Choroid plexus epithelial cell (primary cell): ENCODE results near the gene ADA.
"Not testable (repeated sequence)": the region's sequence is repeated elsewhere in the genome, so short reads cannot be mapped to it uniquely, and the experiment has no call there.

Source experiments
- DNase-seq: peaks from one replicate; pipeline ENCODE4 v3.0.0-alpha.2; 2010; ENCODE audit warnings: low read depth
- H3K4me3 ChIP-seq: 2 replicates; pipeline ENCODE4 v1.5.1; 2011; ENCODE audit warnings: low read depth, mild to moderate bottlenecking, control low read depth, low read length, moderate library complexity
- TF ChIP-seq, protein P1 (sequence below): conservative IDR thresholded peaks from 2 replicates; pipeline ENCODE4 v1.5.1; 2011; ENCODE audit warnings: low read depth, mild to moderate bottlenecking, control low read depth, inconsistent platforms, low read length, moderate library complexity

The ADA gene

DNA sequence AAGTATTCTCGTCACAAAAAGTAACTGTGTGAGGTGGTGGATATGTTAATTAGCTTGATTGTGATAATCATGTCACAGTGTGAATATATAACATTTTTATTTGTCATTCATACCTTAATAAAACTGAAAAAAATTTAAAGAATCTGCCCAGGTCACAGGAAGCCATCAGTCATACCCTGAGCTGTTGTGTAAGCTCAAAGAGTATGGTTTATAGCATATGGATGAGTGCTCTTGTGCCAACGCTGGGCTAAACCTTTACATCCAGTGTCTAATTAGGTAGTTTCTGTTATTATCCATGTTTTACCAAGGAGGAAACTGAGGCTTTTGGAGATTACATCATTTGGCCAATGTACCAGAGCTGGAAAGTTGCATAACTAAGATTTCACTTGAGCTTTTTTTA is 57.7 kb downstream of the ADA start:
- TF ChIP-seq, protein P1, sequence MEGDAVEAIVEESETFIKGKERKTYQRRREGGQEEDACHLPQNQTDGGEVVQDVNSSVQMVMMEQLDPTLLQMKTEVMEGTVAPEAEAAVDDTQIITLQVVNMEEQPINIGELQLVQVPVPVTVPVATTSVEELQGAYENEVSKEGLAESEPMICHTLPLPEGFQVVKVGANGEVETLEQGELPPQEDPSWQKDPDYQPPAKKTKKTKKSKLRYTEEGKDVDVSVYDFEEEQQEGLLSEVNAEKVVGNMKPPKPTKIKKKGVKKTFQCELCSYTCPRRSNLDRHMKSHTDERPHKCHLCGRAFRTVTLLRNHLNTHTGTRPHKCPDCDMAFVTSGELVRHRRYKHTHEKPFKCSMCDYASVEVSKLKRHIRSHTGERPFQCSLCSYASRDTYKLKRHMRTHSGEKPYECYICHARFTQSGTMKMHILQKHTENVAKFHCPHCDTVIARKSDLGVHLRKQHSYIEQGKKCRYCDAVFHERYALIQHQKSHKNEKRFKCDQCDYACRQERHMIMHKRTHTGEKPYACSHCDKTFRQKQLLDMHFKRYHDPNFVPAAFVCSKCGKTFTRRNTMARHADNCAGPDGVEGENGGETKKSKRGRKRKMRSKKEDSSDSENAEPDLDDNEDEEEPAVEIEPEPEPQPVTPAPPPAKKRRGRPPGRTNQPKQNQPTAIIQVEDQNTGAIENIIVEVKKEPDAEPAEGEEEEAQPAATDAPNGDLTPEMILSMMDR, result no peak
- no peak overlapping the region for H3K4me3 ChIP-seq
- DNase-seq, result no peak

DNA sequence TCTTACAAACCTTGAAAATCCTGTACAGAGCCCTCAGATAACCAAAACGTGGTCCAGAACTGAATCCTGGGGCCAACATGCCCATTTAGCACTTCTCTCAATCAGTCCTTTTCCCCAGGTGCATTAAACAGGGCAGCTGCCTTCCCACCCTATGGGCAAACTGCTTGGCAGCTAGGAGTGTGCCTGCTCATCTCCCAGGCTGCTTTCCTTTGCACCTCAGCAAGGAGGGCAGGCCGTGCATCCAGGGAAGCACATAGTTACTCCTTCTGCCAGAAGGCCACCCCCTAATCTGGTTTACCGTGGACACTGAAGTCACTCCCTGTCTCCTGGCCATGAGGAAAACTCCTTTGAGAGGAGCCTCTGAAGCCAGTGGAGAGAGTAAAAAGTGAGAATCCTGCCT is 59.1 kb downstream of the ADA start:
- DNase-seq, result no peak
- TF ChIP-seq, protein P1, result no peak
- H3K4me3 ChIP-seq, result no peak overlapping the region

DNA sequence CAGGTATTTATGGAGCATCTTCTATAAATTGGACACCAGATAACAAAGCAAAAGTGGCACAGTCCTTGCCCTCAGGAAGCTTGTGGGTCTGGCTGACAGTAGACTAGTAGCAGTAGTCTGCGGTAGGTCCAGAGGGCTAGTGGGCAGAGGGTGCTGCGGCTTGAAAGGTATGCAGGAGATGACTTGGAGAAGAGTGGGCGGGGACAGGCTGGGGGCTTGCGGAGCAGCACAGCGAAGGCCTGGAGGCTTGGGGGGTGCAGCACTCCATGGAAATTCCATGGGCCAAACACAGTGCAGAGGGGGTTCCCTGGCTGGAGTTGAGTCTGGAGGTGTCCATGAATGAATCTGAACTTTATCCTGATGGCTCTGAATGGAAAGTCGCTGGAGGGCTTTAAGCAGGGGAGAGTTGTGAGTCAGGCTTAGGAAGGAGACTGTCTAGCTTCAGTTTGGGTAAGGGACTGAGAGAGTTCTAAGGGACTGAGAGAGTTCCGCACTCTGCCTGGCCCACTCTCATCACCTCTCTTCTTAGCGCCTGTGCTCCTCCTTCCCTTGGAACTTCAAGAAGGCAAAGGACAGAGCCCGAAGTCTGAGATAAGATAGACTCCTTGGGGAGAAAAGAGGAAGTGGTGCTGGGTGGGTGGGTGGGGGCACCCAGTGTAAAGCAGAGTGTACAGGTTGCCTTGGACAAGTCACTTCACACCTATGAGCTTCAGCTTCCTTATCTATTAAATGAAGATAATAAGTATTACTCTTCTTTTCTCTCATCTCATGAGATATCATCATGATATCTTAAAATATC is 60.3 kb downstream of the ADA start:
- H3K4me3 ChIP-seq, result no peak overlapping the region
- no peak for DNase-seq
- TF ChIP-seq, protein P1, result no peak

DNA sequence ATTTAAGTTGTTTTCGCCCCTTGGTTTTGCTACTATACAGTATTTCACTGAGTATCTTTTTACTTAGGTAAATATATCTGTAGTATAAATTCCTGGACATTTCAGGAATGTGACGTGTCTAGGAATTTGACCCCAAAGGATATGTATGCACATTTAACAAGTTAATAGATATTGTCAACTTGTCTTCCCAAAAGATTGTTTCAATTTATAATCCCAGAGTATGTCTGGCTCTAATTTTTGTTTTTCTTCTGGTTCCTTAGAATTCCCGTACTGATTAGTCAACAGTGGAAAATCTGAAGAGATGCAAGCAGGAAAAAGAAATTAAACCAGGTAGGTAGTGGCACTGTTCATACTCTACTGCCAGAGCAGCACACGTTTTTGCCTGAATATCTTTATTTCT is 62.0 kb downstream of the ADA start:
- TF ChIP-seq, protein P1, result no peak
- H3K4me3 ChIP-seq, result no peak overlapping the region
- DNase-seq, result no peak

DNA sequence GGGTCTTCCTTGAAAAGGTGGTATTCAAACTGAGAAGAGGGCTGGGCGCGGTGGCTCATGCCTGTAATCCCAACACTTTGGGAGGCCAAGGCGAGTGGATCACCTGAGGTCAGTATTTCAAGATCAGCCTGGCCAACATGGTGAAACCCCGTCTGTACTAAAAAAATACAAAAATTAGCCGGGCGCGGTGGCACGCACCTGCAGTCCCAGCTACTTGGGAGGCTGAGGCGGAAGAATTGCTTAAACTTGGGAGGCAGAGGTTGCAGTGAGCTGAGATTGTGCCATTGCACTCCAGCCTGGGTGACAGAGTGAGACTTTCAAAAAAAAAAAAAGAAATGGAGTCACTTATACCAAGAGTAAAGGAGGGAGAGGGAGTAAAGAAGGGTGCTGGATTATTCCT is 63.2 kb downstream of the ADA start:
- not testable (repeated sequence) for H3K4me3 ChIP-seq, DNase-seq

DNA sequence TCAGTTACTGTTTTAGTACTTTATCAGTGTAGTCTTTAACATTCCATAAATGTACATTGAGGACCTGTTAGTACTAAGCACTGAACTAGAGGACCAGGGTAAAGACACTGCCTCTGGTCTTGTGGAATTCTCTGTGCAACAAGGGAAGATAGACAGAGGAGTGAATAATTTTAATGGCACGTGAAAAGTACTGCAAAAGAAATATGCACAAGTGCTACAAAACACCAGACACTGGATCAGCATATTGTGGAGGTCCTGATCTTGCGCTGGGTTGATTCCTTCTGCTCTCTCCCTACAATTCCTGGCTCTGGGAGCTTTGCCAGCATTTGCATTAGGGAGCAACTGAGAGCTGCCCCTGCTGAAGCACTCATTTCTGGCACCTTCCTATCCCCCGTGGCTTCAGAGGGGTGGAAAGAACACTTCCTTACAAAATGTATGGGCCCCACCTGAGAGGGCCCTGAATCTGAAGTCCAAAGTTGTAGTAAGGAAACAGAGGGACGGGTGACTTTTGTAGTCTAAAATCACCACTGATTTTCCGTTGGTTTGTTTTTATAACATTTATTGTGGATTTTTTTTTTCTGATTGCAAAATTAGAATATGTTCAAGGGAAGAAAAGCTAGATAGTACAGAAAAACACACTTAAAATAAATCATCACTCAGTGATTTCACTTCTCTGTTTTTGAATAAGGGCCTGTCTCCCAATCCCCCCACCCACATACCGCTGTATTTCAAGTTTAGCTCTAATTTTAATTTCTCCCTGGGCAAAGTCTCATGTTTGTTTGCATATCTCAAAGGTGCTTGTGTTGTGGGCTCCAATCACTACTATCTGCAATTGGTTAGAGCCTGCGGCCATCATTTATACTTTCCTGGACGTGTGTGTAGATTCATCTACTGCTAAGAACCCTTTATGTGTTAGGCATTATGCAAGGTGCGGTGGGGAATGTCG is 64.2 kb downstream of the ADA start:
- H3K4me3 ChIP-seq, result no peak overlapping the region
- TF ChIP-seq, protein P1, result no peak
- peak; percentile 48 for DNase-seq

DNA sequence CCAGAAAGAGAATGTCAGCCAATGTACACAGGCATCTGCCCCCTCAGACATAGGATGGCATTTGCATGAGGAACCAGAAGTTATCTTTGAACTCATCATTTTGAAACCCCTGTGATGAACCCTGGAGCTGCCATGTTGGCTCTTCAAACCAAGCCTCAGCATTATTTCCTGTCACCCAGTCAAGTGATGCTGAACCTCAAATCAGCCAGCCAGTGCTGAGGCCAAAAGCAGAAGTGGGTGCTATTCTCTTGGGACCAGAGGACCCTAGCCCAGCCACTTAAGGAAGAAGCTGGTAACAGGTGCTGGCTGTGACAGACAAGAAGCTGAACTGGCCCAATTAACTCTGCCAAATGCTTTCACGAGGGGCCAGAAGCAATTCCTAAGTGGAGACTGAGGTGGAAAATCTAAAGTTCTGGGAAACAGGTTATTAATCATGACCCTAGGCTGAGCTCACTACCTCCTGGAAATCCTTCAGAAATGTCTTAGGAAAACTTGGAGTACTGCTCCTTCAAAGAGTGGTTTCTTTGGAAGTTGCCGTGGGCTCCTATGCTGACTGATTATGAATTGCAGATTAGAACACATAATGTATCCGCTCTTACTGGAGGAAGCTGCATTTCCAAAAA is 65.1 kb downstream of the ADA start:
- TF ChIP-seq, protein P1, result no peak
- H3K4me3 ChIP-seq, result no peak overlapping the region
- DNase-seq, result no peak
